SK-N-SH (cell line): Measurements from ENCODE around the gene SRSF1.

Experiments used
- CTCF ChIP-seq: fragments of 200-600 bp; sonication (generic); IDR thresholded peaks from 2 replicates; pipeline ENCODE4 v1.6.1; 2017; ENCODE audit warnings: antibody characterized with exemption, mild to moderate bottlenecking, moderate library complexity
- POLR2AphosphoS5 ChIP-seq: IDR thresholded peaks from 2 replicates; pipeline ENCODE4 v1.6.1; 2012; ENCODE audit warnings: low read depth, low read length
- RAD21 ChIP-seq: IDR thresholded peaks from 2 replicates; pipeline ENCODE4 v1.6.1; 2012; ENCODE audit warnings: mild to moderate bottlenecking, low read length
- RCOR1 ChIP-seq: fragments of 150-350 bp; IDR thresholded peaks from 2 replicates; pipeline ENCODE4 v1.6.1; 2017; ENCODE audit warnings: antibody characterized with exemption, low read length

DNA sequence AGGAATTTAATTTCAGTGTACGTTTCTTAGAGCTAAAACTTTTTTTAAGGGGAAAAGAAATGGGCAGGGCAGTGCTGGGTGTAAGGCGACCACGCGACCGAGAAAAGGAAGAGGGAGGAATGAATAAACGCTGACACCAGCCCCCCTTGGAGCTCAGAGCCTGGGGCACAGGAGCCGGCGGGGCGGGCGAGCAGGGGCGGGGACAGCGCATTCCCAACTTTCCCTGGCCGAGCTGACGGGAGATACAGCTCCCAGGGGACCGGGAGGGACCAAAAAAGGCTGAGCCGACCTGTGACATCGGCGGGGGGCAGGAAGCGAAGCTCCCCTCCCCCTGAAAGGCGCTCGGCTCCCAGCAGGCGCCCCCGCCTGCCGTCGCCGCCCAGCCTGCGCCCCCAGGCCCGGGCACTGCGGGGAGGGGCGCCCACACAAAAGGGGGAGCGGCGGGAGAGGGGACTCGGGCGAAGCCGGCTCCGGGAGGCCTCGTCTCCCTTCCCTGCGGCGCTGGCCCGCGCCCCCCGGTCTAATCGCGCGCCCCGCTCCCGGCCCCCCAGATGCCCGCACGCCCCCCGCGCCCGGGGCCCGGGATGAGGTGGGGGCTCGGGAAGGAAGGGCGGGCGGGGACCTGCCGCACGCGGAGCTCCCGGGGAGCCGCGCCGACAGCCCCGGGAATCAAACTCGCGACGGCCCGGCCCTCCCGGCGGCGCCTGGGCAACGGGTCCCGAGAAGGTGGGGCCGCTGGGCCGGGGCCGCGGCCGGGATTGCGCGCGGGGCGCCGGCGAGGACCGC, 52.5 kb downstream of the SRSF1 start:
- TF ChIP-seq CTCF, result no peak
- TF ChIP-seq RAD21, result no peak
- peak; percentile 56; the same call in 1 of the 2 replicates for TF ChIP-seq POLR2AphosphoS5
- TF ChIP-seq RCOR1, result no peak
